ENCODE results near the gene YEATS4. TPM values are rescaled to one million over a fixed set of nuclear protein-coding genes. Genes with fewer than 3 reads are reported as not detected.

Gene YEATS4
- total and polyA plus RNA-seq, 4 donors, result 9.9 to 23.8 (median 15.5) TPM

GRCh38 chr12:69417741-69418167, 58.2 kb downstream of the YEATS4 start (continued):
- TF ChIP-seq ZBTB33 (IDR thresholded peaks at IDR 0.05), result peak; percentile 57
- TF ChIP-seq ATF3 (IDR thresholded peaks at IDR 0.05), result no peak
- peak; percentile 82 to 84 for TF ChIP-seq HNF4A (conservative IDR thresholded peaks at IDR 0.05)
- peak; percentile 97 for TF ChIP-seq YY1 (IDR thresholded peaks at IDR 0.05)
- no peak for TF ChIP-seq GABPA (IDR thresholded peaks at IDR 0.05 in 1 of 2, conservative IDR thresholded peaks at IDR 0.05 in 1 of 2)
- no peak for TF ChIP-seq TAF1 (conservative IDR thresholded peaks at IDR 0.05)

GRCh38 chr12:69419701-69420100, 60.2 kb downstream of the YEATS4 start:
- Histone ChIP-seq H3K36me3 (ENCODE audit: control insufficient read depth in 4 of 4, insufficient read depth in 3 of 4, low read depth in 1 of 4, low read length in 3 of 4) (no peaks in the 10 kb centered on the region), H3K9me3 (ENCODE audit: control insufficient read depth in 4 of 4, low read length in 3 of 4) (no peaks in the 10 kb centered on the region), H3K4me1 (ENCODE audit: control insufficient read depth in 4 of 4, insufficient read depth in 4 of 4, low read length in 3 of 4) (peaks cover 2 to 21% (median 18%) of the 10 kb centered on the region in 4 donors), H3K27me3 (ENCODE audit: control insufficient read depth in 4 of 4, insufficient read depth in 4 of 4, low read length in 3 of 4) (no peaks in the 10 kb centered on the region), H3K27ac (ENCODE audit: low read depth in 1 of 2, low read length in 2 of 2) (no peak overlapping the region), H3K4me3 (ENCODE audit: low read depth in 1 of 3, low read length in 3 of 3) (no peak overlapping the region), H3K9ac (ENCODE audit: low read depth in 1 of 2, low read length in 2 of 2) (no peak overlapping the region)
- 97% methylated on average over 1 of the region's 1 CpG for WGBS
- DNase-seq (ENCODE audit: low spot score), result no peak
- no peak for TF ChIP-seq FOXA2 (IDR thresholded peaks at IDR 0.05)
- TF ChIP-seq RXRA (IDR thresholded peaks at IDR 0.05), result no peak
- TF ChIP-seq HNF4G (IDR thresholded peaks at IDR 0.05), result no peak

GRCh38 chr12:69421548-69421947, 62.0 kb downstream of the YEATS4 start:
- no peak overlapping the region for H3K4me3 ChIP-seq (ENCODE audit: low read depth in 1 of 3, low read length in 3 of 3)
- H3K27me3 ChIP-seq (ENCODE audit: control insufficient read depth in 4 of 4, insufficient read depth in 4 of 4, low read length in 3 of 4), result no peaks in the 10 kb centered on the region
- H3K9me3 ChIP-seq (ENCODE audit: control insufficient read depth in 4 of 4, low read length in 3 of 4), result no peaks in the 10 kb centered on the region
- no peaks in the 10 kb centered on the region for H3K36me3 ChIP-seq (ENCODE audit: control insufficient read depth in 4 of 4, insufficient read depth in 3 of 4, low read depth in 1 of 4, low read length in 3 of 4)
- H3K9ac ChIP-seq (ENCODE audit: low read depth in 1 of 2, low read length in 2 of 2), result no peak overlapping the region
- no peak for DNase-seq (ENCODE audit: low spot score)
- 98% methylated on average over 3 of the region's 3 CpGs for WGBS
- H3K27ac ChIP-seq (ENCODE audit: low read depth in 1 of 2, low read length in 2 of 2), result no peak overlapping the region
- TF ChIP-seq FOXA2 (IDR thresholded peaks at IDR 0.05) (no peak), ZBTB33 (IDR thresholded peaks at IDR 0.05) (no peak), SP1 (IDR thresholded peaks at IDR 0.05) (no peak), ATF3 (IDR thresholded peaks at IDR 0.05) (no peak), MAX (IDR thresholded peaks at IDR 0.05) (no peak), RXRA (IDR thresholded peaks at IDR 0.05) (no peak)
- H3K4me1 ChIP-seq (ENCODE audit: control insufficient read depth in 4 of 4, insufficient read depth in 4 of 4, low read length in 3 of 4), result peaks cover 0 to 14% (median 10%) of the 10 kb centered on the region in 4 donors

All from liver (tissue), 9 donors.